NCI-H2227 treated with DMSO at 0.1 percent for 48 hours (cell line): ENCODE results near the gene RGS11.

Experiments used
- DNase-seq: peaks from one replicate; lab custom pipeline; 2025; lab: John Stamatoyannopoulos, UW

RGS11 gene

GRCh38 chr16:296806-297510, 21.2 kb upstream of the RGS11 start:
- DNase-seq, result no peak

GRCh38 chr16:296276-296675, 20.5 kb upstream of the RGS11 start:
- DNase-seq, result no peak

GRCh38 chr16:293043-293775, 17.5 kb upstream of the RGS11 start:
- no peak for DNase-seq

- DNase-seq, result no peak
Measured at GRCh38 chr16:291539-291938, 15.8 kb upstream of the RGS11 start.

GRCh38 chr16:290681-291405, 15.1 kb upstream of the RGS11 start:
- DNase-seq, result no peak

GRCh38 chr16:290015-290680, 14.4 kb upstream of the RGS11 start:
- DNase-seq, result no peak

GRCh38 chr16:289395-289997, 13.8 kb upstream of the RGS11 start:
- DNase-seq, result no peak

- no peak for DNase-seq
Measured at GRCh38 chr16:287981-288920, 12.5 kb upstream of the RGS11 start.

- no peak for DNase-seq
Measured at GRCh38 chr16:287298-287811, 11.6 kb upstream of the RGS11 start.

GRCh38 chr16:286491-287297, 10.9 kb upstream of the RGS11 start:
- DNase-seq, result no peak

GRCh38 chr16:285146-286055, 9.7 kb upstream of the RGS11 start:
- no peak for DNase-seq

GRCh38 chr16:284204-285120, 8.7 kb upstream of the RGS11 start:
- no peak for DNase-seq

GRCh38 chr16:283033-283805, 7.5 kb upstream of the RGS11 start, which contains the start of gene PDIA2:
TSS of gene PDIA2 (plus strand) at chr16:283164. CDS start at chr16:283170, 6 bp downstream.
- no peak for DNase-seq

- DNase-seq, result no peak
Measured at GRCh38 chr16:282491-282890, 6.7 kb upstream of the RGS11 start.

GRCh38 chr16:281660-282255, 6.0 kb upstream of the RGS11 start:
- DNase-seq, result no peak

GRCh38 chr16:280991-281659, 5.4 kb upstream of the RGS11 start:
- no peak for DNase-seq
